WTC11 (cell line): Measurements from ENCODE around the gene SPNS3.

Experiments used
- ATF1 ChIP-seq: sonication (generic); formaldehyde crosslinking; IDR thresholded peaks from 2 replicates; pipeline ENCODE4 v1.8.1; 2023; ENCODE audit warnings: mild to moderate bottlenecking, moderate library complexity, missing genetic modification reagents
- ESRRA ChIP-seq: sonication (generic); formaldehyde crosslinking; IDR thresholded peaks from 2 replicates; pipeline ENCODE4 v1.8.1; 2022; ENCODE audit warnings: mild to moderate bottlenecking, missing genetic modification reagents, borderline replicate concordance
- JUN ChIP-seq: sonication (generic); formaldehyde crosslinking; IDR thresholded peaks from 2 replicates; pipeline ENCODE4 v1.8.0; 2023; ENCODE audit warnings: mild to moderate bottlenecking, missing genetic modification reagents
- NR3C1 ChIP-seq: sonication (generic); formaldehyde crosslinking; conservative IDR thresholded peaks from 2 replicates; pipeline ENCODE4 v1.8.1; 2023; ENCODE audit warnings: low read depth, mild to moderate bottlenecking, missing genetic modification reagents
- SOX15 ChIP-seq: fragments of 250-450 bp; sonication (Bioruptor Pico); IDR thresholded peaks from 2 replicates; pipeline ENCODE4 v1.9.0; 2021; ENCODE audit warnings: mild to moderate bottlenecking
- TF ChIP-seq, protein P1 (sequence below): fragments of 200-600 bp; IDR thresholded peaks from 2 replicates; pipeline ENCODE4 v1.8.0; 2022; ENCODE audit warnings: antibody characterized with exemption
- TF ChIP-seq, protein P2 (sequence below): sonication (generic); formaldehyde crosslinking; IDR thresholded peaks from 2 replicates; pipeline ENCODE4 v1.8.1; 2023; ENCODE audit warnings: mild to moderate bottlenecking, missing genetic modification reagents
- TF ChIP-seq, protein P3 (sequence below): sonication (generic); formaldehyde crosslinking; IDR thresholded peaks from 2 replicates; pipeline ENCODE4 v1.8.1; 2022; ENCODE audit warnings: low read depth, mild to moderate bottlenecking, moderate library complexity, missing genetic modification reagents, borderline replicate concordance
- TF ChIP-seq, protein P4 (sequence below): sonication (generic); formaldehyde crosslinking; IDR thresholded peaks from 2 replicates; pipeline ENCODE4 v1.8.0; 2022; ENCODE audit warnings: mild to moderate bottlenecking, missing genetic modification reagents
- TF ChIP-seq, protein P5 (sequence below): sonication (generic); formaldehyde crosslinking; conservative IDR thresholded peaks from 2 replicates; pipeline ENCODE4 v1.8.1; 2022; ENCODE audit warnings: mild to moderate bottlenecking, missing genetic modification reagents
- TF ChIP-seq, protein P6 (sequence below): sonication (generic); formaldehyde crosslinking; IDR thresholded peaks from 2 replicates; pipeline ENCODE4 v1.8.1; 2022; ENCODE audit warnings: low read depth, missing genetic modification reagents, borderline replicate concordance
- TF ChIP-seq, protein P7 (sequence below): sonication (generic); formaldehyde crosslinking; IDR thresholded peaks from 2 replicates; pipeline ENCODE4 v1.8.1; 2023; ENCODE audit warnings: mild to moderate bottlenecking, moderate library complexity, missing genetic modification reagents
- TF ChIP-seq, protein P8 (sequence below): sonication (generic); formaldehyde crosslinking; IDR thresholded peaks from 2 replicates; pipeline ENCODE4 v1.8.0; 2022; ENCODE audit warnings: missing genetic modification reagents
- TF ChIP-seq, protein P9 (sequence below): sonication (generic); formaldehyde crosslinking; IDR thresholded peaks from 2 replicates; pipeline ENCODE4 v1.8.1; 2023; ENCODE audit warnings: mild to moderate bottlenecking, missing genetic modification reagents

DNA sequence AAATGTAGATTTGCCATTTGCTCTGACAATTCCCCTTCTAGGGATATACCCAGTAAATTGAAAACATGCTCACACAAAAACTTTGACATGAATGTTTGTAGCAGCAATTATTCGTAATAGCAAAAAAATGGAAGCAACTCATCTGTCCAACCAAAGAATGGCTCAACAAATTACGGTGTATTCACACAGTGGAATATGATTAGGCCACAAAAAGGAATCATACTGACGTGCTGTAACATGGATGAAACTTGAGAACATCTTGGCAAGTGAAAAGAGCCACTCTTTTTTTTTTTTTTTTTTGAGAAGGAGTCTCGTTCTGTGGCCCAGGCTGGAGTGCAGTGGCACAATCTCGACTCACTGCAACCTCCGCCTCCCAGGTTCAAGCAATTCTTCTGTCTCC lies 24.1 kb upstream of the SPNS3 start:
- TF ChIP-seq, protein P1, sequence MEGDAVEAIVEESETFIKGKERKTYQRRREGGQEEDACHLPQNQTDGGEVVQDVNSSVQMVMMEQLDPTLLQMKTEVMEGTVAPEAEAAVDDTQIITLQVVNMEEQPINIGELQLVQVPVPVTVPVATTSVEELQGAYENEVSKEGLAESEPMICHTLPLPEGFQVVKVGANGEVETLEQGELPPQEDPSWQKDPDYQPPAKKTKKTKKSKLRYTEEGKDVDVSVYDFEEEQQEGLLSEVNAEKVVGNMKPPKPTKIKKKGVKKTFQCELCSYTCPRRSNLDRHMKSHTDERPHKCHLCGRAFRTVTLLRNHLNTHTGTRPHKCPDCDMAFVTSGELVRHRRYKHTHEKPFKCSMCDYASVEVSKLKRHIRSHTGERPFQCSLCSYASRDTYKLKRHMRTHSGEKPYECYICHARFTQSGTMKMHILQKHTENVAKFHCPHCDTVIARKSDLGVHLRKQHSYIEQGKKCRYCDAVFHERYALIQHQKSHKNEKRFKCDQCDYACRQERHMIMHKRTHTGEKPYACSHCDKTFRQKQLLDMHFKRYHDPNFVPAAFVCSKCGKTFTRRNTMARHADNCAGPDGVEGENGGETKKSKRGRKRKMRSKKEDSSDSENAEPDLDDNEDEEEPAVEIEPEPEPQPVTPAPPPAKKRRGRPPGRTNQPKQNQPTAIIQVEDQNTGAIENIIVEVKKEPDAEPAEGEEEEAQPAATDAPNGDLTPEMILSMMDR, result no peak
- no peak for TF ChIP-seq JUN (CRISPR knock-in tag)
- TF ChIP-seq, protein P2, sequence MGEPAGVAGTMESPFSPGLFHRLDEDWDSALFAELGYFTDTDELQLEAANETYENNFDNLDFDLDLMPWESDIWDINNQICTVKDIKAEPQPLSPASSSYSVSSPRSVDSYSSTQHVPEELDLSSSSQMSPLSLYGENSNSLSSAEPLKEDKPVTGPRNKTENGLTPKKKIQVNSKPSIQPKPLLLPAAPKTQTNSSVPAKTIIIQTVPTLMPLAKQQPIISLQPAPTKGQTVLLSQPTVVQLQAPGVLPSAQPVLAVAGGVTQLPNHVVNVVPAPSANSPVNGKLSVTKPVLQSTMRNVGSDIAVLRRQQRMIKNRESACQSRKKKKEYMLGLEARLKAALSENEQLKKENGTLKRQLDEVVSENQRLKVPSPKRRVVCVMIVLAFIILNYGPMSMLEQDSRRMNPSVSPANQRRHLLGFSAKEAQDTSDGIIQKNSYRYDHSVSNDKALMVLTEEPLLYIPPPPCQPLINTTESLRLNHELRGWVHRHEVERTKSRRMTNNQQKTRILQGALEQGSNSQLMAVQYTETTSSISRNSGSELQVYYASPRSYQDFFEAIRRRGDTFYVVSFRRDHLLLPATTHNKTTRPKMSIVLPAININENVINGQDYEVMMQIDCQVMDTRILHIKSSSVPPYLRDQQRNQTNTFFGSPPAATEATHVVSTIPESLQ, result no peak
- TF ChIP-seq, protein P3, sequence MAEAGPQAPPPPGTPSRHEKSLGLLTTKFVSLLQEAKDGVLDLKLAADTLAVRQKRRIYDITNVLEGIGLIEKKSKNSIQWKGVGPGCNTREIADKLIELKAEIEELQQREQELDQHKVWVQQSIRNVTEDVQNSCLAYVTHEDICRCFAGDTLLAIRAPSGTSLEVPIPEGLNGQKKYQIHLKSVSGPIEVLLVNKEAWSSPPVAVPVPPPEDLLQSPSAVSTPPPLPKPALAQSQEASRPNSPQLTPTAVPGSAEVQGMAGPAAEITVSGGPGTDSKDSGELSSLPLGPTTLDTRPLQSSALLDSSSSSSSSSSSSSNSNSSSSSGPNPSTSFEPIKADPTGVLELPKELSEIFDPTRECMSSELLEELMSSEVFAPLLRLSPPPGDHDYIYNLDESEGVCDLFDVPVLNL (CRISPR knock-in tag), result no peak
- TF ChIP-seq, protein P4, sequence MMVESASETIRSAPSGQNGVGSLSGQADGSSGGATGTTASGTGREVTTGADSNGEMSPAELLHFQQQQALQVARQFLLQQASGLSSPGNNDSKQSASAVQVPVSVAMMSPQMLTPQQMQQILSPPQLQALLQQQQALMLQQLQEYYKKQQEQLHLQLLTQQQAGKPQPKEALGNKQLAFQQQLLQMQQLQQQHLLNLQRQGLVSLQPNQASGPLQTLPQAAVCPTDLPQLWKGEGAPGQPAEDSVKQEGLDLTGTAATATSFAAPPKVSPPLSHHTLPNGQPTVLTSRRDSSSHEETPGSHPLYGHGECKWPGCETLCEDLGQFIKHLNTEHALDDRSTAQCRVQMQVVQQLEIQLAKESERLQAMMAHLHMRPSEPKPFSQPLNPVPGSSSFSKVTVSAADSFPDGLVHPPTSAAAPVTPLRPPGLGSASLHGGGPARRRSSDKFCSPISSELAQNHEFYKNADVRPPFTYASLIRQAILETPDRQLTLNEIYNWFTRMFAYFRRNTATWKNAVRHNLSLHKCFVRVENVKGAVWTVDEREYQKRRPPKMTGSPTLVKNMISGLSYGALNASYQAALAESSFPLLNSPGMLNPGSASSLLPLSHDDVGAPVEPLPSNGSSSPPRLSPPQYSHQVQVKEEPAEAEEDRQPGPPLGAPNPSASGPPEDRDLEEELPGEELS (CRISPR knock-in tag), result no peak
- TF ChIP-seq, protein P5, sequence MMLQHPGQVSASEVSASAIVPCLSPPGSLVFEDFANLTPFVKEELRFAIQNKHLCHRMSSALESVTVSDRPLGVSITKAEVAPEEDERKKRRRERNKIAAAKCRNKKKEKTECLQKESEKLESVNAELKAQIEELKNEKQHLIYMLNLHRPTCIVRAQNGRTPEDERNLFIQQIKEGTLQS (CRISPR knock-in tag), result no peak
- no peak for TF ChIP-seq ESRRA
- no peak for TF ChIP-seq NR3C1 (CRISPR knock-in tag)
- TF ChIP-seq, protein P6, sequence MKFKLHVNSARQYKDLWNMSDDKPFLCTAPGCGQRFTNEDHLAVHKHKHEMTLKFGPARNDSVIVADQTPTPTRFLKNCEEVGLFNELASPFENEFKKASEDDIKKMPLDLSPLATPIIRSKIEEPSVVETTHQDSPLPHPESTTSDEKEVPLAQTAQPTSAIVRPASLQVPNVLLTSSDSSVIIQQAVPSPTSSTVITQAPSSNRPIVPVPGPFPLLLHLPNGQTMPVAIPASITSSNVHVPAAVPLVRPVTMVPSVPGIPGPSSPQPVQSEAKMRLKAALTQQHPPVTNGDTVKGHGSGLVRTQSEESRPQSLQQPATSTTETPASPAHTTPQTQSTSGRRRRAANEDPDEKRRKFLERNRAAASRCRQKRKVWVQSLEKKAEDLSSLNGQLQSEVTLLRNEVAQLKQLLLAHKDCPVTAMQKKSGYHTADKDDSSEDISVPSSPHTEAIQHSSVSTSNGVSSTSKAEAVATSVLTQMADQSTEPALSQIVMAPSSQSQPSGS (CRISPR knock-in tag), result no peak
- no peak for TF ChIP-seq SOX15 (CRISPR knock-in tag)
- TF ChIP-seq ATF1 (CRISPR knock-in tag), result no peak
- TF ChIP-seq, protein P7, sequence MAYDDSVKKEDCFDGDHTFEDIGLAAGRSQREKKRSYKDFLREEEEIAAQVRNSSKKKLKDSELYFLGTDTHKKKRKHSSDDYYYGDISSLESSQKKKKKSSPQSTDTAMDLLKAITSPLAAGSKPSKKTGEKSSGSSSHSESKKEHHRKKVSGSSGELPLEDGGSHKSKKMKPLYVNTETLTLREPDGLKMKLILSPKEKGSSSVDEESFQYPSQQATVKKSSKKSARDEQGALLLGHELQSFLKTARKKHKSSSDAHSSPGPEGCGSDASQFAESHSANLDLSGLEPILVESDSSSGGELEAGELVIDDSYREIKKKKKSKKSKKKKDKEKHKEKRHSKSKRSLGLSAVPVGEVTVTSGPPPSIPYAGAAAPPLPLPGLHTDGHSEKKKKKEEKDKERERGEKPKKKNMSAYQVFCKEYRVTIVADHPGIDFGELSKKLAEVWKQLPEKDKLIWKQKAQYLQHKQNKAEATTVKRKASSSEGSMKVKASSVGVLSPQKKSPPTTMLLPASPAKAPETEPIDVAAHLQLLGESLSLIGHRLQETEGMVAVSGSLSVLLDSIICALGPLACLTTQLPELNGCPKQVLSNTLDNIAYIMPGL, result no peak
- TF ChIP-seq, protein P8, sequence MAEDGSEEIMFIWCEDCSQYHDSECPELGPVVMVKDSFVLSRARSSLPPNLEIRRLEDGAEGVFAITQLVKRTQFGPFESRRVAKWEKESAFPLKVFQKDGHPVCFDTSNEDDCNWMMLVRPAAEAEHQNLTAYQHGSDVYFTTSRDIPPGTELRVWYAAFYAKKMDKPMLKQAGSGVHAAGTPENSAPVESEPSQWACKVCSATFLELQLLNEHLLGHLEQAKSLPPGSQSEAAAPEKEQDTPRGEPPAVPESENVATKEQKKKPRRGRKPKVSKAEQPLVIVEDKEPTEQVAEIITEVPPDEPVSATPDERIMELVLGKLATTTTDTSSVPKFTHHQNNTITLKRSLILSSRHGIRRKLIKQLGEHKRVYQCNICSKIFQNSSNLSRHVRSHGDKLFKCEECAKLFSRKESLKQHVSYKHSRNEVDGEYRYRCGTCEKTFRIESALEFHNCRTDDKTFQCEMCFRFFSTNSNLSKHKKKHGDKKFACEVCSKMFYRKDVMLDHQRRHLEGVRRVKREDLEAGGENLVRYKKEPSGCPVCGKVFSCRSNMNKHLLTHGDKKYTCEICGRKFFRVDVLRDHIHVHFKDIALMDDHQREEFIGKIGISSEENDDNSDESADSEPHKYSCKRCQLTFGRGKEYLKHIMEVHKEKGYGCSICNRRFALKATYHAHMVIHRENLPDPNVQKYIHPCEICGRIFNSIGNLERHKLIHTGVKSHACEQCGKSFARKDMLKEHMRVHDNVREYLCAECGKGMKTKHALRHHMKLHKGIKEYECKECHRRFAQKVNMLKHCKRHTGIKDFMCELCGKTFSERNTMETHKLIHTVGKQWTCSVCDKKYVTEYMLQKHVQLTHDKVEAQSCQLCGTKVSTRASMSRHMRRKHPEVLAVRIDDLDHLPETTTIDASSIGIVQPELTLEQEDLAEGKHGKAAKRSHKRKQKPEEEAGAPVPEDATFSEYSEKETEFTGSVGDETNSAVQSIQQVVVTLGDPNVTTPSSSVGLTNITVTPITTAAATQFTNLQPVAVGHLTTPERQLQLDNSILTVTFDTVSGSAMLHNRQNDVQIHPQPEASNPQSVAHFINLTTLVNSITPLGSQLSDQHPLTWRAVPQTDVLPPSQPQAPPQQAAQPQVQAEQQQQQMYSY (CRISPR knock-in tag), result no peak
- TF ChIP-seq, protein P9, sequence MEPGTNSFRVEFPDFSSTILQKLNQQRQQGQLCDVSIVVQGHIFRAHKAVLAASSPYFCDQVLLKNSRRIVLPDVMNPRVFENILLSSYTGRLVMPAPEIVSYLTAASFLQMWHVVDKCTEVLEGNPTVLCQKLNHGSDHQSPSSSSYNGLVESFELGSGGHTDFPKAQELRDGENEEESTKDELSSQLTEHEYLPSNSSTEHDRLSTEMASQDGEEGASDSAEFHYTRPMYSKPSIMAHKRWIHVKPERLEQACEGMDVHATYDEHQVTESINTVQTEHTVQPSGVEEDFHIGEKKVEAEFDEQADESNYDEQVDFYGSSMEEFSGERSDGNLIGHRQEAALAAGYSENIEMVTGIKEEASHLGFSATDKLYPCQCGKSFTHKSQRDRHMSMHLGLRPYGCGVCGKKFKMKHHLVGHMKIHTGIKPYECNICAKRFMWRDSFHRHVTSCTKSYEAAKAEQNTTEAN (CRISPR knock-in tag), result no peak
